ENCODE data around the gene ADGRB3.
"Not testable (repeated sequence)": the region's sequence is repeated elsewhere in the genome, so short reads cannot be mapped to it uniquely, and the experiment has no call there.

Gene ADGRB3

DNA sequence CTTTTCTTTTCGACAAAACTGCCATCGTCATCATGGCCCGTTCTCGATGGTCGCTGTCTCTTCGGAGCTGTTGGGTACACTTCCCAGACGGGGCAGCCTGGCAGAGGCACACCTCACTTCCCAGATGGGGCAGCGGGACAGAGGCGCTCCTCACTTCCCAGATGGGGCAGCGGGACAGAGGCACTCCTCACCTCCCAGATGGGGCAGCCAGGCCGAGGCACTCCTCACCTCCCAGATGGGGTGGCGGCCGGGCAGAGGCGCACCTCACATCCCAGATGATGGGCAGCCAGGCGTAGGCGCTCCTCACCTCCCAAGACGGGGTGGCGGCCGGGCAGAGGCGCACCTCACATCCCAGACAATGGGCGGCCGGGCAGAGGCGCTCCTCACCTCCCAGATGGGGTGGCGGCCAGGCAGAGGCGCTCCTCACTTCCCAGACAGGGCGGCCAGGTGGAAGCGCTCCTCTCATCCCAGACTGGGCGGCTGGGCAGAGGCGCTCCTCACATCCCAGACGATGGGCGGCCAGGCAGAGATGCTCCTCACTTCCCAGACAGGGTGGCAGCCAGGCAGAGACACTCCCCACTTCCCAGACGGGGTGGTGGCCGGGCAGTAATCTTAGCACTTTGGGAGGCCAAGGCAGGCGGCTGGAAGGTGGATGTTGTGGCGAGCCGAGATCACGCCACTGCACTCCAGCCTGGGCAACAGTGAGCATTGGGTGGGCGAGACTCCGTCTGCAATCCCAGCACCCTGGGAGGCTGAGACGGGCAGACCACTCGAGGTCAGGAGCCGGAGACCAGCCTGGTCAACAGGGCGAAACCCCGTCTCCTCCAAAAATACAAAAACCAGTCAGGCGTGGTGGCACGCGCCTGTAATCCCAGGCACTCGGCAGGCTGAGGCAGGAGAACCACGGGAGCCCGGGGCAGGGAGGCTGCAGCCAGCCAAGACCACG, 486.7 kb downstream of the ADGRB3 start:
- DNase-seq (ENCODE audit: low read depth in 2 of 2) = not testable (repeated sequence)

DNA sequence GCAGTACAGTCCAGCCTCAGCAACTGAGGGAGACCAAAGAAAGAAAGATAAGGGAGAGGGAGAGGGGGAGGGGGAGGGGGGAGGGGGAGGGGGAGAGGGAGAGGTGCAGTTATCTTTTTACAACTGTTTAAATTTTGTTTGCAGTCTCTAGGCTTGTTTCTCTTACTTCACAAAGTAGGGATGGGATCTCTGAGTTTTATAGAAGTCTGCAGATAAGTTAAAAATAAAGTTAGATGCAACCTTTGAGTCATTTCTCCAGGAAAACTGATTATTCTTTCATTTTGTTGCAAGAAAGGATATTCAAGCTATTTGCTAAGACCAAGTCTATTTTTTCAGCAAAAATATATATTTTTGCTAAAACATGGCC, 487.3 kb downstream of the ADGRB3 start:
- no peak for DNase-seq (ENCODE audit: low read depth in 2 of 2)

DNA sequence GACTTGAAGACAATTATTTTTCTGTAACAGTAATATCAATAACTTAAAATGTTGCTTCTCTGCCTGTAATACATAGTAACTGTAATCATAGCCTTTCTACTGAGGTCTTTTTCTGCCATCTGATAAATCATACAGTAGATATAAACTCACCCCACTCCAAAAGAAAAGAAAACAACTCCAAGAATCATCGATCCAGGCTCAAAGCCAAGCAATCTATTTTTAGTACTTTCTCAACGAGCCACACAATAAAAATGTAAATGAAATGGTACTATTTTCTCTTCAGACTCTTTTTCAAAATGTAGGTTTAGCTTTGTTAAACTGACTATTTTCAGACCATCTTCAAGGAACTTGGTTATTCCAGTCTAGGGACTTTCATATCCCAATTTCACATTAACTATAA, 493.3 kb downstream of the ADGRB3 start:
- no peak for DNase-seq (ENCODE audit: low read depth in 2 of 2)

DNA sequence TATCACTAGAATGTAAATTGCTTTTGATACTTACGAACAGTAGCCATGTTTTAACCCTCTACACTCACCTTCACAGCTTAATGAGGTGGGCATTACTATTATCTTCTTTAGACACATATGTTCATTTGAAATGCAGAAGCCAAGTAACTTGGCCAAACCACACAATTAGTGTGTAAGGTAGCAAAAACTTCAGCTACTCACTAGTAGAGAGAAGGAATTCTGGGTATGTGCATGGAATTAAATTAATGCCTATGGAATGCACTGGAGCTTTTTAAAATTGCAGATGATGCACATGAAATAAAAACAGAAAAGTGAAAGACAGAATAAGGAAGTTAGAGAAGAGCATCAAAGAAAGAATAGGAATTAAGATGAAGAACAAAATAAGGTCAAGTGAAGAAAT, 494.0 kb downstream of the ADGRB3 start:
- DNase-seq (ENCODE audit: low read depth in 2 of 2) = no peak

DNA sequence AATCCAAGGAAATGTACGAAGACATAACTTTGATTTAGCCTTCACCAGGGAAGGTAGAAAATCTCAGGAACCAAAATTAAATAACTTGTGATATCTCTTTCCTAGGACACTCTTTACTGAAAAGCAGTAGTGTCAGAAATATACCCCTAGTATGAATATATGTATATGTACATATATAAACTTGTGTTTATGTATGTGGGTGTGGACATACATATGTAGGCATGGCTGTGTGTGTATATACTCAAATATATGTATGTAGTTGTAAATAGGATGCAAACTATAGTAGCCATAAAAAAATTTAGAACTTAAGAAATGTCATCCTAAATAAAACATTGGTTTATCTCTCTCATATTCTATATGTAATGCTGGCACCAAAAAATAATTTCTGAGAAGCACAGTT, 500.8 kb downstream of the ADGRB3 start:
- DNase-seq (ENCODE audit: low read depth in 2 of 2) = no peak

DNA sequence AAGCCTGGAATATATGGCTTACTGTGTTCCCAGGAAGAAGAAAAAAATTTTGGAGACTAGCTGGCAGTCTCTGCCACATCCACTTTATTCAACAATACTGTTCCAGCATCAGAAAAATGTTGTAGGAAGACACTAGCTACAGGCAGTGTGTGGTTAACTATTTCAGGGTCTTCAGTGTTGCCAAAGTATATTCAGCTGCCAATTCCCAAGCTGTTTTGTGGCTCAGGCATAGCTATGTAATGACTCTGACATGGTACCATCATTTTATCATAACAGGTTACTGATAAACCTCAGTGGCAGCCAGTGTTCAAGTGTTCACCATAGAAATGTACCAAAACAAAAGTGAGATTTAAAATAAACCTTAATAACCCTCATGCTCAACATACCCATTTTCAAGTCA, 503.1 kb downstream of the ADGRB3 start:
- no peak for DNase-seq (ENCODE audit: low read depth in 2 of 2)

DNA sequence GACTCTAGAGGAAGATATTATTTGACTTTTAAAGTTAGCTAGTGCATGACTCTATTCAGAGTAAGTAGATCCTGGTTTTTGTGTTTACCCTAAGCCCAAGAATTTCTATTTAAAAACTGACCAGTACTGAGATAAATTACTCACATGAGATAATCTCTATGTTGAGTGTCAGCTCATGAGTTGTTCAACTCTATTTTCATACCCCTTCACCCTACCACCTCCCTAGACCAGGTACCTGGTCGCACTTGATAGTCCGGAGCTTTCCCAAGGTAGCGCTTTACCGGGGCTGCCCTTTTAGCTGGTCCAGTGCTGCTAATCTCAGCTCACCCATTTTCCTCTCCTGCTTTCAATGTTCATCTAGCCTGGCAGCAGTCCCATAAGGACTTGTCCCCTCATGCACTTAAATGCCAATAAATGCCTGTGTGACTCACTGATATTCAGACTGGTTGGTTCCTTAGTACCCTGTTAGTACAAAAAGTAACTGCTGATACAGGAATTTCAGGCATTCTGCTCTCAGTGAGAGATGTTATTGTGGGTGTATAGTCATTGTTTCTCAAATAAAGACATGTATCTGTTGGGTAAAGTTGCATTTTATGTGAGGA, 503.9 kb downstream of the ADGRB3 start:
- DNase-seq (ENCODE audit: low read depth in 2 of 2) = no peak

DNA sequence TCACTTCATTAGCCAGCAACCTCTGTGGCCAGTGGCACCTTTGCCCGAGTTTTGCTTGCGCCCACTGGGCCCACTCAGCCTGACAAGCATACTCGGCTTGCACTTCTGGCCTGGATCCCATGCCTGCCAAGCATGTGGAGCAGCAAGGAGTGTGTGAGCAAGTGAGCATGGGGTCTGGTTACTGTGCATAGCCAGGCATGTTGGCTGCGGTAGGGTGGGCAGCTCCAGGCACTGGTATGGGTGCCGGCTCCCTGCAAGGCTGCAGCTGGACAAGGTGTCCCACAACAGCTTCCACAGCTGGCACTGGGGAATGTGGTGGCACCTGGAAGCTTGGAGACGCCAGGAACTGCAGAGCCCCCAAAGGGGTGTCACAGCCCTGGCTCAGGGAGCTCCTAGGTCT, 510.0 kb downstream of the ADGRB3 start:
- DNase-seq (ENCODE audit: low read depth in 2 of 2) = no peak

DNA sequence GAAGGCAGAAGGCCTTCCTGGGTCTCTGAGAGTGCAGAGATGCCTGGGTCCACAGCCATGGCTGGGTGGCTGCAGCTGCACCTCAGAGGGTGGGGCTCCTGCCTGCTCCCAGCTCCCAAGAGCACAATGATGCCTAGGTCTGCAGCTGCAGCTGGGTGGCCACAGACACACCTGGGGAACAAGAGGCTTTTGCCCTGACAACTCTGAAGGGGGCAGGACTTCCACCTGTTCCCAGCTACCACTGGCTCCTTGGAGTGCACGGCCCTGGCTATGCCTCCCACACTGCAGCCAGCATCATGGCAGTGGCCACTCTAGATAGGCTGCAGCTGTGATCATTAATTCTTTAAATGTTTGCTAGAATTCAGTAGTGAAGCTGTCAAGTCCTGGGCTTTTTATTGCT, 511.3 kb downstream of the ADGRB3 start:
- DNase-seq (ENCODE audit: low read depth in 2 of 2) = no peak

DNA sequence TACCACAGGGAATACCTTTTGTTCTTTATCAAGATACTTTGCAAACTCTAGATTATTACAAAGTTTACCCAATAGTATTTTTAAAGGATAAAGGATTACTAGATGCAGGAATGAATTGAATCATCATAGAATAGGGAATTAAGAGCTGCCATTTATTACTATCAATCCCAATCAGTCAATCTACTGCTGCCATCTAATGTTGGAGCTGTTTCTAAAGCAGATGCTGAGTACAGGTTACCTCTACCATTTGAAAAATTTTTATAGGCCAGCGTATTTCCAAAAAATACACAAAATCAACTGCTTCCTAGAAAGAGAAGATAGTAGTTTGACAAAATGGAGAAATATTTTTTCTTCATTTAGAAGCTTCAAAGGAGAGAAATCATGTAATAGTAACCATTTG, 520.4 kb downstream of the ADGRB3 start:
- DNase-seq (ENCODE audit: low read depth in 2 of 2) = no peak

DNA sequence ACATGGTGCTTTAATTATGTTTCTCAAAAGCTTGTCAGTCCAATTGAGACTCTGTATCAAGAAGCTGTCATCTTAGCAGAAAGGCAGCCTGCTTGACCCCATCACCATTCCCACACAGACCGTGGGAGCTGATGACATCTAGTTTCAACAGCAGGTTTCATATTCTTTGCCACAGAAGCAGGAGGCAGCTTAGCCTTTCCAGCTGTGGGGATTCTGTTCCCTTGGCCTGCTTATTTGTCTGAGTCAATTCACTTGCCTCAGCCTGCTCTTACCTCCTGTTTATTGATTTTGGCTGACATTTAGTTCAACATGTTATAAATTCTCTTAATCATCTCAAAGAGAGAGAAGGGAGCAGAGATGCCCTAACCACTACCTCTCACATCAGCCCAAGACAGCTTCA, 527.7 kb downstream of the ADGRB3 start:
- DNase-seq (ENCODE audit: low read depth in 2 of 2) = no peak

DNA sequence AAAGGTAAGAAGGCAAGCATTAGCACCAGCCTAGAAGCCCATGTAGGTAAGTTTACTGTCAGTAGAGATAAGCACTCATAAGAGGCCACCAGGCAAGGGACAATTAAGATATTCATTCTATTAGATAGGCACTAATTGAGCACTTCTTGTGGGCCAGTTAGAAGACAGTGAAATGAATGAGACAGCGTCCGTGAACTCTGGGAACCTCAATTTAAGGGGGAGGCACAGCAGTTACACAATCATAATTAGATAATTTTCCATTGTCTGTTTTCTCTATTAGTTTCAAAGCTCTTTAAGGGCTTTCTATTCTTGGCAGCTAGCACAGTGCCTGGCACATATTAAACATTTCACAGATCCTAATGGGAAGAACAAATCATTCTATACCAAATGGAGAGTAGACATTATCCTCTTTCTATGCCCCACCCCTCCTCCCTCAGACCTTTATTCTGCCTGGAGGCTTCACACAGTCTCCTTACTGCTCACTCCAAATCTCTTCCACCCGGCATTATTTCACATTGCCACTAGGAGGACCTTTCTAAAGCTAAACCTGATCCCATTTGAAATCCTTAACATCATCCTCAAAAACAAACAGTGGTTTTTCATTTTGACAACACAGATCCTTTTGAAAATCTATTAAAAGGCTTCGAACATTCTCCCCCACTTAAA, 529.6 kb downstream of the ADGRB3 start:
- DNase-seq (ENCODE audit: low read depth in 2 of 2) = no peak

DNA sequence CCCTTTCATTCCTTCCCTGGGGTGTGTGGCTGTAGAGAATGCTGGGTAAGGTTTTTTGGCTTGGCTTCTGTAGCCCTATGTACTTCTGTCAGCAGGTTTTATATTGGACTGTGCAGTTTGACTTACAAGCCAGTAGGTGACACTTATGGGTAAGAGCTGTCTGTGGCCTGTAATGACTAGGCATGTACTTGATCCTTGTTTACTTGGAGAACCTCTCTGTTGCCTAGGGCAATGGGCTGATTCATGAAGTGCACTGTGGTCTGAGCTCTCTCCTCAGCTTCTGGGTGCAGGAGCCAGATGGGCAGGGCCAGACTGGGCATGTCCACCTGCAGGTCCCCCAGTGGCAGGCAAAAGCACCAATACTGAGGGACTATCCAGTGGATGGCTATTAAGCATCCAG, 544.6 kb downstream of the ADGRB3 start:
- DNase-seq (ENCODE audit: low read depth in 2 of 2) = no peak

DNA sequence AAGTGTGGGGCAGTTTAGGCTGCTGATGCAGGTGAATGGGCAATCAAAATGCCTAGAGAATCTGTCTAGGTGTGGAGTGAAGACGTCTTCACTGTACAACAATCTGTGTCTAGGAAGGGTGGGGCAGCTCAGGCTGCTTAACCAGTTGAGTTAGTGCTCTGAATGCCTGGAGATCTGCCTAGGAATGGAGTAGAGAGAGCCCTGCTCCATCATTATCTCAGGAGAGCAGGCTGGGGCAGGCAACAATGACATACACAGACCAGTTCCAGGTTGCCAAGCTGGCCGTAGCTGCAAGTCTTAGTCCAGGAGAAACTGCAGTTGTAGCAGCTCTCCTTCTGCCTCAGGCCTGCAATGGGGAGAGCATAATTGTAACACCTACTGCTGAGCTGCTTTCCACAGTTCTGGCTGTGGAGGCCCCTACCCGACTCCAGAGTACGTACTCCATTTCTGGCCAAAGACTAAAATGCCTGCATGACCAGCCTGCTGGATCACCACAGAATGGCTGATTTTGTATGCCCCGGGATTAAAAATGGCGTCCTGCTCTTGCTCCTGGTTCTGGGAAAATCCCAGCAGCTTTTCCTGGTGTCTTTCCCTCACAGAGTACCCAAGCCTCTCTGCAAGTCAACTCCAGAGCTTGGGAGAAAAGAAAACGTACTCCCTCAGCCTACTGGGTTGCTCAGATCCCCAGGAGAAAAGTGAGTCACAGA, 545.4 kb downstream of the ADGRB3 start:
- no peak for DNase-seq (ENCODE audit: low read depth in 2 of 2)

DNA sequence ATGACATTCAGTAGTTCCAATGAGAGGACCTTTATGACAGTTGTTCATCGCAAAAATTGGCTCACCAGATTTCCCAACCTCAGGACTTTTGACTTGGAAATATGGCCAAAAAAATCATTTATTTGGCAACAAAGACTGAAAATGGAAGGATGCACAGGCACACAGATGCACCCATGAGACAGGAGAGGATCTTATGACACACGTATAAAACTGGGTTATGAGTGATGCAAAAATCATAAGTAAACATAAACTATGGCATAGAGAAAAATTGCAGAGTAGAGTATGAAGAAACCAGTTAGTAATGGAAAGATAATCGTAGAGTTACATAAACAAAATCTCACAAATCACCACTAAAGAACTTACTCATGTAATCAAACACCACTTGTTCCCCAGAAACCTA, 546.9 kb downstream of the ADGRB3 start:
- no peak for DNase-seq (ENCODE audit: low read depth in 2 of 2)

DNA sequence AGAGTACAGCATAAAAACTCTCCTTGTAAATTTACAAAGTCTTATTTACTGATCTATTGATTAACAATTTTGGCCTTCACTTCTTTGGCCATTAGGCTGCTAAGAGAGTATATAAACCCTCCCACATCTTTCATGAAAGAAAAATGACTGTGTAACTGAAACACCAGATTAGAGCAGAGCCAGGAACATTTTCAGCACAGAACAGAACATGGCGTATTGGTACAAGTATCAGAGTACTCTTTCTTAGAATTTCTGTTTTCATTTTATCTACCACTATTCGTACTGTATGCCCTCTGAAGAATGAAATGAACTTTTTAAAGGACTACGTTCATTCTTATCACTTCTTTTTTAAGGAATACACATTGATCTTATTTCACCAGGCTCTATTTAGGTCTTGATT, 550.2 kb downstream of the ADGRB3 start:
- no peak for DNase-seq (ENCODE audit: low read depth in 2 of 2)

DNA sequence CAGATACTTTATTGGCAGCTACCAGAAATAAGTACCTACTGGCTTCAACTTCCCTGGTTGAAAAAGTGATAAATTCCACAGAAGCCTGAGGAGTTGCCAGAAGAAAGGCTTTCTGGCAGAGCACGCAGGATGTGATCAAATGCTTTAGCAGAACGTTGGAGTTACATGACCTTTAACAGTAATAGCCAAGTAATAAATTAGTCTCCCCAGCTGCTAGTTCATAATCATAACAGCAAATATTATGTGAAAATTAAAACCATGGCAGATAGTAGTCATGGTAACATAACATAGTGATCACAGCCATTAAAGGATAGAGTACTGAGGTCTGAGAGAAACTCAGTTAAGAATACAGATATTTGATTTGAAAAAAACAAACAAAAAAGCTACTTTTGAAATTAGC, 567.7 kb downstream of the ADGRB3 start:
- no peak for DNase-seq (ENCODE audit: low read depth in 2 of 2)

DNA sequence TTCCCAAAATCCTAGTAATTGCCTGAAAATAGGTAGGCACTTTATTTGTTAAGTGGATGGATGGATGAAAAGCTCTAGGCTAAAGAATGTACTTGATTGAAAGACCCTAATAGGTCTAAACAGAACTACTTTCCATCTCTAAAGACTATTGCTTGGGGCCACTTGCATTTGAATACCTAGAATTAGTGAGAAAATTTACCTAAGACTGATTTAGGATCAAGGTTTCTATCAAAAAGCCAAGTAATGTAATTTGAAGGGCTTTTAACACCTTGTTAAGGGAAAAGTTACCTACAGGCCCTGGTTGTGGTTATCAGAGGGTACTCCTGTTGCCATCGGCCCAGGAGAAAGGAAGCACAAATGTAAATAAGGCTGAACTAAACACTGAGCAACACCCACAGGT, 581.0 kb downstream of the ADGRB3 start:
- no peak for DNase-seq (ENCODE audit: low read depth in 2 of 2)

DNA sequence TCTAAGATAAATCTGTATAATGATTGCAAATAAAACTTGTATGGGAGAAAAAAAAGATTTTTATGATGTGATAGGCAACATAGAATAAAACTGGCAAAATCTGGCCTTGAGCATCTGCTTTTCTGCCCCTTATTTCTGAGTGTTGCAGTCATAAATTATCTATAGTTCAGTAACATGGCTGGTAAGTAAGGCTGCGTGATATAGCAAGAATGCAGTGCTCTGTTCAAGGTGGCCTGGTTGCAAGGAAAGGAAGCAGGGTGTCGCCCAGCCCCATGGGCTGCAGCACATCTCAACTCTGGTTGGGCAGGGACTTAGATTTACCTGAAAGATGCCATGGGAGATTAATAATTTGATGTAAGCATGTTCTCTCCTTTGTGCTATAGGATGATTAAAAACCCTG, 582.3 kb downstream of the ADGRB3 start:
- no peak for DNase-seq (ENCODE audit: low read depth in 2 of 2)

DNA sequence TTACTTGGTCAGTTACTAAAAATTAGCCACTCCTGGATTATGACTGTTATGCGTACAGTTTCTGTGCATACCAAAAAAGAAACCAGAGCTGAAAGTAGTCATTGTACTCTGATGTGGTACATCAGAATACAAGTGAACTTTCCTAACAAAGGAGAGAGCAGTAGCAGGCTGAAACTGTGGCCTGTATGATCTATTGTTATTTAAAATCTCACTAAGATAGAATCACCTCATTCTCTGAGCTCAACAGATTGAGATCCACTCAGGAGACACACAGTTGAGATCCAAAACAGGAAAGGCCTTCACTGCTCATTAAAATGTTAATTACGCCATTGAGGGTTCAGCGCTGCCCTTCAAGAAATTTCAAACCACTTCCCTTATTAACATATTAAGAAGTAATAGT, 585.3 kb downstream of the ADGRB3 start:
- DNase-seq (ENCODE audit: low read depth in 2 of 2) = no peak

DNA sequence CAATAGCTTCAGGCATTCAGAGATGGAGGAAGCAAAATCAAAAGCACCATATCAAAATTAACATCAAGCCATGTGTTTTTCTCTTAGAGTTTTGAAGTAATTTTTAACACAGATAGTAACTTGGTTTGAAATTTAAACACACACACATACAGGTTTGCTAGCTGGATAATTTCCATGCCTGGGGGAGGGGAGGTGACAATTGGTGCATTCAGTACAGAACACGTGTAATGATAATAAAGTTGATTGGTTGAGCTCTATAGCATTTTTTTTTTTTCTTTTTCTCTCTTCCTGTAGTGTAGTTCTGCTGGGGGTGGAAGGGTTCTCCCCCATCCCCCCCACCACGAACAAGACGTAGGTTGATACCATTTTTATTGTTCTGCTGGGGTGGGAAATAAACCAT, 596.9 kb downstream of the ADGRB3 start:
- no peak for DNase-seq (ENCODE audit: low read depth in 2 of 2)

DNA sequence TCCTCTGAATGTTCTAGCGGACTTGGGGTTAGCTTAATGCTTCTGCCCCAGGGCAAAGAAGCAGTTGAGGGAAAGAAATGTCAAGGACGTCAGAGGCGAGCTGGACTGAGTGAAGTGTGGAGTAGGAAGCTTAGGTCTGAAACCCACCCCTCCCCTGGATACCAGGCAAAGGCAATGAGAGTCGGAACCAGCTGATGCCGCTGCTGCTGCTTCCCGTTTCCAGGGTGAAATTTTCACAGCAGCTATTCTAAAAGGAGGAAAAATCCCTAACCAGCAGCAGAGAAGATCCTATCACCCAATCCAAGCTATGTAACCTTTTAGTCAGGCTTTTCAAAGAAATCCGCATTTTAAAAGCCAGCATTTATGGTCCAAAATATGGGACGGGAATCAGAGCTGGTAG, 597.4 kb downstream of the ADGRB3 start:
- DNase-seq (ENCODE audit: low read depth in 2 of 2) = no peak

All from activated CD4-positive, alpha-beta T cell treated with anti-CD3 and anti-CD28 coated beads for 24 hours (primary cell).